CD8-positive, alpha-beta memory T cell (primary cell): ENCODE measurements around the gene BANP. TPM values are rescaled to one million over a fixed set of nuclear protein-coding genes. Genes with fewer than 3 reads are reported as not detected.

Experiments used
- CTCF ChIA-PET: fragments of 350-600 bp; sonication (Branson Sonifier 250); formaldehyde crosslinking; loops from one replicate; lab custom pipeline; 2021; ENCODE audit warnings: antibody characterized with exemption; lab: Charles Lee
- POLR2A ChIA-PET: fragments of 350-600 bp; sonication (Branson Sonifier 250); formaldehyde crosslinking; loops from one replicate; lab custom pipeline; 2021; ENCODE audit warnings: antibody characterized with exemption; lab: Charles Lee
- DNase-seq, 5 donors: peaks; one replicate each; pipeline versions ENCODE4 v3.0.0 to v3.0.0-alpha.2; 2020 to 2022; ENCODE audit warnings: mixed read lengths in 1 of 5
- H3K27ac ChIP-seq: one replicate; pipeline ENCODE4 v1.7.0; 2013; ENCODE audit warnings: low read depth, mild to moderate bottlenecking, low read length, moderate library complexity
- H3K27me3 ChIP-seq: 2 replicates; pipeline ENCODE4 v1.7.0; 2013; ENCODE audit warnings: low read length, mild to moderate bottlenecking; ENCODE audit not compliant: insufficient read depth, poor library complexity, severe bottlenecking
- H3K36me3 ChIP-seq: 2 replicates; pipeline ENCODE4 v1.7.0; 2013; ENCODE audit warnings: mild to moderate bottlenecking, low read length, moderate library complexity; ENCODE audit not compliant: insufficient read depth
- H3K4me1 ChIP-seq: 2 replicates; pipeline ENCODE4 v1.7.0; 2013; ENCODE audit warnings: mild to moderate bottlenecking, low read length, moderate library complexity; ENCODE audit not compliant: insufficient read depth
- H3K4me3 ChIP-seq: 2 replicates; pipeline ENCODE4 v1.7.0; 2013; ENCODE audit warnings: mild to moderate bottlenecking, low read length
- H3K9me3 ChIP-seq: 2 replicates; pipeline ENCODE4 v1.7.0; 2013; ENCODE audit warnings: mild to moderate bottlenecking, low read length
- H3K27ac Mint-ChIP-seq, 8 donors: one replicate each; pipeline ENCODE4 v1.8.0; 2020 to 2021; ENCODE audit warnings: mixed read lengths in 8 of 8, mild to moderate bottlenecking in 6 of 8, inconsistent platforms in 3 of 8, moderate library complexity in 3 of 8
- H3K27me3 Mint-ChIP-seq, 2 donors: one replicate each; pipeline ENCODE4 v1.8.0; 2020 to 2021; ENCODE audit warnings: mixed read lengths in 2 of 2, mild to moderate bottlenecking in 1 of 2, moderate library complexity in 1 of 2
- H3K36me3 Mint-ChIP-seq, 3 donors: one replicate each; pipeline ENCODE4 v1.8.0; 2020 to 2021; ENCODE audit warnings: mixed read lengths in 3 of 3, inconsistent platforms in 1 of 3, mild to moderate bottlenecking in 1 of 3
- H3K4me1 Mint-ChIP-seq, 3 donors: one replicate each; pipeline ENCODE4 v1.8.0; 2020 to 2021; ENCODE audit warnings: mixed read lengths in 3 of 3, inconsistent platforms in 1 of 3, mild to moderate bottlenecking in 1 of 3
- H3K4me3 Mint-ChIP-seq, 7 donors: one replicate each; pipeline ENCODE4 v1.8.0; 2020 to 2021; ENCODE audit warnings: mixed read lengths in 7 of 7, mild to moderate bottlenecking in 6 of 7, moderate library complexity in 4 of 7, inconsistent platforms in 2 of 7
- H3K9me3 Mint-ChIP-seq, 5 donors: one replicate each; pipeline ENCODE4 v1.8.0; 2020 to 2022; ENCODE audit warnings: mixed read lengths in 5 of 5, mild to moderate bottlenecking in 3 of 5, moderate library complexity in 2 of 5, inconsistent platforms in 1 of 5
- polyA plus RNA-seq: library from polyadenylated mRNA; unstranded; fragments of 300-500 nt; fragmentation: Illumina TruSeq; gene quantifications from one replicate; pipeline ENCODE4 v1.2.3, GENCODE V29; 2021
- total RNA-seq, 2 experiments: library from RNA; stranded (reverse); gene quantifications; one replicate each; pipeline ENCODE4 v1.2.3, GENCODE V29; 2021

The BANP gene
- total and polyA plus RNA-seq, 3 experiments from 2014 or later: 28.5 to 32.5 (median 29.5) TPM

GRCh38 chr16:88067530-88068411, 116.5 kb downstream of the BANP start:
- Mint-ChIP-seq H3K27ac (peak overlapping the region in 1 of 8 donors; percentile 77), H3K4me3 (no peak overlapping the region)
- CTCF ChIA-PET: no interaction called here

GRCh38 chr16:88068476-88069396, 117.5 kb downstream of the BANP start:
- no peak overlapping the region for H3K27ac ChIP-seq
- H3K9me3 ChIP-seq: no peaks in the 10 kb centered on the region
- no peak overlapping the region for H3K4me3 ChIP-seq
- Mint-ChIP-seq H3K9me3 (no peaks in the 10 kb centered on the region), H3K36me3 (peaks cover 0 to 68% (median 9%) of the 10 kb centered on the region in 3 donors), H3K4me3 (no peak overlapping the region), H3K27ac (no peak overlapping the region), H3K27me3 (peaks cover 0 to 2% of the 10 kb centered on the region in 2 donors), H3K4me1 (peaks cover 0 to 6% (median 0%) of the 10 kb centered on the region in 3 donors)
- no peak for DNase-seq
- CTCF ChIA-PET: no interaction called here
- H3K4me1 ChIP-seq: no peaks in the 10 kb centered on the region
- POLR2A ChIA-PET: no interaction called here
- H3K27me3 ChIP-seq: no peaks in the 10 kb centered on the region
- peaks cover 4% of the 10 kb centered on the region for H3K36me3 ChIP-seq

More at GRCh38 chr16:88067530-88068411, 116.5 kb downstream of the BANP start:
- DNase-seq: no peak
- peaks cover 4% of the 10 kb centered on the region for H3K36me3 ChIP-seq
- peaks cover 3 to 68% (median 7%) of the 10 kb centered on the region in 3 donors for H3K36me3 Mint-ChIP-seq
- no peaks in the 10 kb centered on the region for H3K4me1 ChIP-seq
- H3K4me3 ChIP-seq: no peak overlapping the region
- H3K9me3 Mint-ChIP-seq: no peaks in the 10 kb centered on the region
- H3K4me1 Mint-ChIP-seq: peaks cover 0 to 6% (median 0%) of the 10 kb centered on the region in 3 donors
- peaks cover 0 to 2% of the 10 kb centered on the region in 2 donors for H3K27me3 Mint-ChIP-seq
- no peaks in the 10 kb centered on the region for H3K9me3 ChIP-seq
- POLR2A ChIA-PET: no interaction called here
- H3K27me3 ChIP-seq: no peaks in the 10 kb centered on the region
- no peak overlapping the region for H3K27ac ChIP-seq

GRCh38 chr16:88069397-88070168, 118.3 kb downstream of the BANP start:
- Mint-ChIP-seq H3K9me3 (no peaks in the 10 kb centered on the region), H3K27ac (peak overlapping the region in 4 of 8 donors; percentile 3 to 51 (median 20)), H3K4me1 (peaks cover 0 to 6% (median 0%) of the 10 kb centered on the region in 3 donors), H3K4me3 (no peak overlapping the region), H3K27me3 (peaks cover 0 to 2% of the 10 kb centered on the region in 2 donors), H3K36me3 (peaks cover 0 to 67% (median 12%) of the 10 kb centered on the region in 3 donors)
- ChIA-PET CTCF (no interaction called here), POLR2A (no interaction called here)
- Histone ChIP-seq H3K27ac (no peak overlapping the region), H3K27me3 (no peaks in the 10 kb centered on the region), H3K4me3 (no peak overlapping the region), H3K4me1 (no peaks in the 10 kb centered on the region), H3K9me3 (no peaks in the 10 kb centered on the region), H3K36me3 (peaks cover 4% of the 10 kb centered on the region)
- no peak for DNase-seq

- no peaks in the 10 kb centered on the region for H3K9me3 ChIP-seq
- ChIA-PET POLR2A (no interaction called here), CTCF (no interaction called here)
- Mint-ChIP-seq H3K9me3 (no peaks in the 10 kb centered on the region), H3K4me1 (peaks cover 0 to 6% (median 0%) of the 10 kb centered on the region in 3 donors), H3K4me3 (no peak overlapping the region), H3K27me3 (peaks cover 0 to 2% of the 10 kb centered on the region in 2 donors), H3K27ac (no peak overlapping the region), H3K36me3 (peaks cover 0 to 66% (median 12%) of the 10 kb centered on the region in 3 donors)
- H3K27me3 ChIP-seq: no peaks in the 10 kb centered on the region
- H3K36me3 ChIP-seq: no peaks in the 10 kb centered on the region
- no peak overlapping the region for H3K27ac ChIP-seq
- H3K4me3 ChIP-seq: no peak overlapping the region
- no peak for DNase-seq
- no peaks in the 10 kb centered on the region for H3K4me1 ChIP-seq
Observed at GRCh38 chr16:88070341-88070740, 119.1 kb downstream of the BANP start.

GRCh38 chr16:88070989-88071625, 119.9 kb downstream of the BANP start:
- Mint-ChIP-seq H3K27me3 (peaks cover 0 to 2% of the 10 kb centered on the region in 2 donors), H3K9me3 (no peaks in the 10 kb centered on the region), H3K4me1 (peaks cover 0 to 6% (median 0%) of the 10 kb centered on the region in 3 donors), H3K36me3 (peaks cover 0 to 66% (median 15%) of the 10 kb centered on the region in 3 donors), H3K27ac (no peak overlapping the region), H3K4me3 (no peak overlapping the region)
- Histone ChIP-seq H3K27me3 (no peaks in the 10 kb centered on the region), H3K9me3 (no peaks in the 10 kb centered on the region), H3K36me3 (no peaks in the 10 kb centered on the region), H3K27ac (no peak overlapping the region), H3K4me1 (no peaks in the 10 kb centered on the region), H3K4me3 (no peak overlapping the region)
- CTCF ChIA-PET: no interaction called here
- POLR2A ChIA-PET: no interaction called here
- no peak for DNase-seq

GRCh38 chr16:88071908-88072307, 120.7 kb downstream of the BANP start:
- DNase-seq: no peak
- CTCF ChIA-PET: no interaction called here
- POLR2A ChIA-PET: no interaction called here
- Histone ChIP-seq H3K27ac (no peak overlapping the region), H3K4me3 (no peak overlapping the region), H3K27me3 (no peaks in the 10 kb centered on the region), H3K9me3 (no peaks in the 10 kb centered on the region), H3K4me1 (no peaks in the 10 kb centered on the region), H3K36me3 (no peaks in the 10 kb centered on the region)
- Mint-ChIP-seq H3K9me3 (no peaks in the 10 kb centered on the region), H3K27ac (no peak overlapping the region), H3K27me3 (peaks cover 0 to 2% of the 10 kb centered on the region in 2 donors), H3K36me3 (peaks cover 0 to 69% (median 15%) of the 10 kb centered on the region in 3 donors), H3K4me1 (peaks cover 0 to 6% (median 0%) of the 10 kb centered on the region in 3 donors), H3K4me3 (no peak overlapping the region)

- ChIA-PET CTCF (no interaction called here), POLR2A (no interaction called here)
- DNase-seq: no peak
- H3K27me3 Mint-ChIP-seq: peaks cover 0 to 2% of the 10 kb centered on the region in 2 donors
- no peaks in the 10 kb centered on the region for H3K9me3 Mint-ChIP-seq
- H3K27ac ChIP-seq: no peak overlapping the region
- H3K4me3 Mint-ChIP-seq: no peak overlapping the region
- no peak overlapping the region for H3K4me3 ChIP-seq
- no peaks in the 10 kb centered on the region for H3K36me3 ChIP-seq
- no peaks in the 10 kb centered on the region for H3K27me3 ChIP-seq
- peaks cover 0 to 6% (median 0%) of the 10 kb centered on the region in 3 donors for H3K4me1 Mint-ChIP-seq
- H3K4me1 ChIP-seq: no peaks in the 10 kb centered on the region
- no peak overlapping the region for H3K27ac Mint-ChIP-seq
- peaks cover 0 to 71% (median 15%) of the 10 kb centered on the region in 3 donors for H3K36me3 Mint-ChIP-seq
- no peaks in the 10 kb centered on the region for H3K9me3 ChIP-seq
Observed at GRCh38 chr16:88072571-88073001, 121.4 kb downstream of the BANP start.
